CD8-positive, alpha-beta memory T cell (primary cell): ENCODE data around the gene POC1A. TPM values are rescaled to one million over a fixed set of nuclear protein-coding genes. Genes with fewer than 3 reads are reported as not detected.

Experiments used
- CTCF ChIA-PET: fragments of 350-600 bp; sonication (Branson Sonifier 250); formaldehyde crosslinking; loops from one replicate; lab custom pipeline; 2021; ENCODE audit warnings: antibody characterized with exemption; lab: Charles Lee
- POLR2A ChIA-PET: fragments of 350-600 bp; sonication (Branson Sonifier 250); formaldehyde crosslinking; loops from one replicate; lab custom pipeline; 2021; ENCODE audit warnings: antibody characterized with exemption; lab: Charles Lee
- DNase-seq, 5 donors: peaks; one replicate each; pipeline versions ENCODE4 v3.0.0 to v3.0.0-alpha.2; 2020 to 2022; ENCODE audit warnings: mixed read lengths in 1 of 5
- H3K27ac ChIP-seq: one replicate; pipeline ENCODE4 v1.7.0; 2013; ENCODE audit warnings: low read depth, mild to moderate bottlenecking, low read length, moderate library complexity
- H3K27me3 ChIP-seq: 2 replicates; pipeline ENCODE4 v1.7.0; 2013; ENCODE audit warnings: low read length, mild to moderate bottlenecking; ENCODE audit not compliant: insufficient read depth, poor library complexity, severe bottlenecking
- H3K36me3 ChIP-seq: 2 replicates; pipeline ENCODE4 v1.7.0; 2013; ENCODE audit warnings: mild to moderate bottlenecking, low read length, moderate library complexity; ENCODE audit not compliant: insufficient read depth
- H3K4me1 ChIP-seq: 2 replicates; pipeline ENCODE4 v1.7.0; 2013; ENCODE audit warnings: mild to moderate bottlenecking, low read length, moderate library complexity; ENCODE audit not compliant: insufficient read depth
- H3K4me3 ChIP-seq: 2 replicates; pipeline ENCODE4 v1.7.0; 2013; ENCODE audit warnings: mild to moderate bottlenecking, low read length
- H3K9me3 ChIP-seq: 2 replicates; pipeline ENCODE4 v1.7.0; 2013; ENCODE audit warnings: mild to moderate bottlenecking, low read length
- H3K27ac Mint-ChIP-seq, 8 donors: one replicate each; pipeline ENCODE4 v1.8.0; 2020 to 2021; ENCODE audit warnings: mixed read lengths in 8 of 8, mild to moderate bottlenecking in 6 of 8, inconsistent platforms in 3 of 8, moderate library complexity in 3 of 8
- H3K27me3 Mint-ChIP-seq, 2 donors: one replicate each; pipeline ENCODE4 v1.8.0; 2020 to 2021; ENCODE audit warnings: mixed read lengths in 2 of 2, mild to moderate bottlenecking in 1 of 2, moderate library complexity in 1 of 2
- H3K36me3 Mint-ChIP-seq, 3 donors: one replicate each; pipeline ENCODE4 v1.8.0; 2020 to 2021; ENCODE audit warnings: mixed read lengths in 3 of 3, inconsistent platforms in 1 of 3, mild to moderate bottlenecking in 1 of 3
- H3K4me1 Mint-ChIP-seq, 3 donors: one replicate each; pipeline ENCODE4 v1.8.0; 2020 to 2021; ENCODE audit warnings: mixed read lengths in 3 of 3, inconsistent platforms in 1 of 3, mild to moderate bottlenecking in 1 of 3
- H3K4me3 Mint-ChIP-seq, 7 donors: one replicate each; pipeline ENCODE4 v1.8.0; 2020 to 2021; ENCODE audit warnings: mixed read lengths in 7 of 7, mild to moderate bottlenecking in 6 of 7, moderate library complexity in 4 of 7, inconsistent platforms in 2 of 7
- H3K9me3 Mint-ChIP-seq, 5 donors: one replicate each; pipeline ENCODE4 v1.8.0; 2020 to 2022; ENCODE audit warnings: mixed read lengths in 5 of 5, mild to moderate bottlenecking in 3 of 5, moderate library complexity in 2 of 5, inconsistent platforms in 1 of 5
- polyA plus RNA-seq: library from polyadenylated mRNA; unstranded; fragments of 300-500 nt; fragmentation: Illumina TruSeq; gene quantifications from one replicate; pipeline ENCODE4 v1.2.3, GENCODE V29; 2021
- total RNA-seq, 2 experiments: library from RNA; stranded (reverse); gene quantifications; one replicate each; pipeline ENCODE4 v1.2.3, GENCODE V29; 2021

POC1A gene
- total and polyA plus RNA-seq, 3 experiments from 2014 or later, result 1.5 to 22.7 (median 22.6) TPM

GRCh38 chr3:52190294-52191074 is 36.3 kb upstream of the POC1A start:
- no peaks in the 10 kb centered on the region for H3K36me3 ChIP-seq
- H3K4me1 ChIP-seq, result no peaks in the 10 kb centered on the region
- H3K4me1 Mint-ChIP-seq, result no peaks in the 10 kb centered on the region
- H3K9me3 Mint-ChIP-seq, result no peaks in the 10 kb centered on the region
- CTCF ChIA-PET, result interaction anchor here (0.9 kb wide), 1 partner anchor 246 kb away, joined by 3 read pairs; no protein-coding TSS in a partner anchor
- H3K4me3 Mint-ChIP-seq, result no peak overlapping the region
- H3K27me3 Mint-ChIP-seq, result no peaks in the 10 kb centered on the region
- no peaks in the 10 kb centered on the region for H3K9me3 ChIP-seq
- H3K4me3 ChIP-seq, result no peak overlapping the region
- no peak overlapping the region for H3K27ac ChIP-seq
- no peaks in the 10 kb centered on the region for H3K27me3 ChIP-seq
- H3K27ac Mint-ChIP-seq, result no peak overlapping the region
- no peaks in the 10 kb centered on the region for H3K36me3 Mint-ChIP-seq
- POLR2A ChIA-PET, result no interaction called here
- no peak for DNase-seq

- no peak overlapping the region for H3K27ac ChIP-seq
These were observed 34.3 kb upstream of the POC1A start for GRCh38 chr3:52188556-52188955.

GRCh38 chr3:52186729-52187128 is 32.5 kb upstream of the POC1A start:
- H3K4me1 ChIP-seq, result no peaks in the 10 kb centered on the region
- peaks cover 7 to 10% (median 8%) of the 10 kb centered on the region in 3 donors for H3K4me1 Mint-ChIP-seq
- no peak for DNase-seq
- H3K27me3 ChIP-seq, result no peaks in the 10 kb centered on the region
- no peak overlapping the region for H3K4me3 Mint-ChIP-seq
- no peak overlapping the region for H3K27ac Mint-ChIP-seq
- CTCF ChIA-PET, result interaction anchor here (1.6 kb wide), 1 partner anchor 11 kb away, joined by 3 read pairs; no protein-coding TSS in a partner anchor
- H3K36me3 Mint-ChIP-seq, result no peaks in the 10 kb centered on the region
- H3K27me3 Mint-ChIP-seq, result no peaks in the 10 kb centered on the region
- POLR2A ChIA-PET, result no interaction called here
- H3K9me3 Mint-ChIP-seq, result no peaks in the 10 kb centered on the region
- no peaks in the 10 kb centered on the region for H3K36me3 ChIP-seq
- no peaks in the 10 kb centered on the region for H3K9me3 ChIP-seq
- H3K4me3 ChIP-seq, result no peak overlapping the region
- no peak overlapping the region for H3K27ac ChIP-seq

More at GRCh38 chr3:52188556-52188955, 34.3 kb upstream of the POC1A start:
- H3K9me3 ChIP-seq, result no peaks in the 10 kb centered on the region
- no peak for DNase-seq
- ChIA-PET POLR2A (no interaction called here), CTCF (interaction anchor here (1.9 kb wide), 1 partner anchor 151 kb away, joined by 4 read pairs; no protein-coding TSS in a partner anchor)
- no peaks in the 10 kb centered on the region for H3K9me3 Mint-ChIP-seq
- H3K36me3 Mint-ChIP-seq, result no peaks in the 10 kb centered on the region
- H3K4me1 ChIP-seq, result no peaks in the 10 kb centered on the region
- no peaks in the 10 kb centered on the region for H3K36me3 ChIP-seq
- H3K27me3 ChIP-seq, result no peaks in the 10 kb centered on the region
- no peaks in the 10 kb centered on the region for H3K4me1 Mint-ChIP-seq
- no peak overlapping the region for H3K4me3 Mint-ChIP-seq
- H3K27me3 Mint-ChIP-seq, result no peaks in the 10 kb centered on the region
- H3K4me3 ChIP-seq, result no peak overlapping the region
- H3K27ac Mint-ChIP-seq, result peak overlapping the region in 1 of 8 donors; percentile 67

GRCh38 chr3:52185837-52186236 is 31.6 kb upstream of the POC1A start:
- H3K36me3 Mint-ChIP-seq, result no peaks in the 10 kb centered on the region
- H3K27me3 Mint-ChIP-seq, result no peaks in the 10 kb centered on the region
- no peaks in the 10 kb centered on the region for H3K9me3 Mint-ChIP-seq
- no peak overlapping the region for H3K4me3 ChIP-seq
- ChIA-PET CTCF (interaction anchor here (1.6 kb wide), 1 partner anchor 10 kb away, joined by 3 read pairs; no protein-coding TSS in a partner anchor), POLR2A (no interaction called here)
- no peaks in the 10 kb centered on the region for H3K27me3 ChIP-seq
- H3K36me3 ChIP-seq, result no peaks in the 10 kb centered on the region
- H3K27ac Mint-ChIP-seq, result peak overlapping the region in 2 of 8 donors; percentile 11 to 49
- no peak overlapping the region for H3K4me3 Mint-ChIP-seq
- no peak overlapping the region for H3K27ac ChIP-seq
- peaks cover 7 to 16% (median 8%) of the 10 kb centered on the region in 3 donors for H3K4me1 Mint-ChIP-seq
- H3K4me1 ChIP-seq, result no peaks in the 10 kb centered on the region
- DNase-seq, result no peak
- no peaks in the 10 kb centered on the region for H3K9me3 ChIP-seq

GRCh38 chr3:52185311-52185710 is 31.1 kb upstream of the POC1A start:
- Histone ChIP-seq H3K9me3 (no peaks in the 10 kb centered on the region), H3K36me3 (no peaks in the 10 kb centered on the region), H3K4me3 (no peak overlapping the region), H3K27ac (no peak overlapping the region), H3K4me1 (no peaks in the 10 kb centered on the region), H3K27me3 (no peaks in the 10 kb centered on the region)
- no peak for DNase-seq
- no peaks in the 10 kb centered on the region for H3K36me3 Mint-ChIP-seq
- ChIA-PET CTCF (interaction anchor here (1.6 kb wide), 1 partner anchor 10 kb away, joined by 3 read pairs; no protein-coding TSS in a partner anchor), POLR2A (no interaction called here)
- no peak overlapping the region for H3K4me3 Mint-ChIP-seq
- H3K9me3 Mint-ChIP-seq, result no peaks in the 10 kb centered on the region
- H3K27me3 Mint-ChIP-seq, result no peaks in the 10 kb centered on the region
- H3K4me1 Mint-ChIP-seq, result peaks cover 7 to 16% (median 8%) of the 10 kb centered on the region in 3 donors
- H3K27ac Mint-ChIP-seq, result peak overlapping the region in 1 of 8 donors; percentile 49

GRCh38 chr3:52184690-52185089 is 30.5 kb upstream of the POC1A start:
- Histone ChIP-seq H3K9me3 (no peaks in the 10 kb centered on the region), H3K27me3 (no peaks in the 10 kb centered on the region), H3K27ac (no peak overlapping the region), H3K4me3 (no peak overlapping the region), H3K4me1 (no peaks in the 10 kb centered on the region), H3K36me3 (no peaks in the 10 kb centered on the region)
- ChIA-PET POLR2A (no interaction called here), CTCF (no interaction called here)
- no peaks in the 10 kb centered on the region for H3K9me3 Mint-ChIP-seq
- DNase-seq, result no peak
- H3K27ac Mint-ChIP-seq, result peak overlapping the region in 1 of 8 donors; percentile 32
- no peaks in the 10 kb centered on the region for H3K27me3 Mint-ChIP-seq
- peaks cover 7 to 16% (median 8%) of the 10 kb centered on the region in 3 donors for H3K4me1 Mint-ChIP-seq
- no peak overlapping the region for H3K4me3 Mint-ChIP-seq
- no peaks in the 10 kb centered on the region for H3K36me3 Mint-ChIP-seq

GRCh38 chr3:52183786-52184445 is 29.7 kb upstream of the POC1A start:
- Mint-ChIP-seq H3K27me3 (no peaks in the 10 kb centered on the region), H3K36me3 (no peaks in the 10 kb centered on the region), H3K27ac (peak overlapping the region in 4 of 8 donors; percentile 17 to 46 (median 28)), H3K4me3 (peak overlapping the region in 1 of 7 donors; percentile 24), H3K4me1 (peaks cover 7 to 16% (median 8%) of the 10 kb centered on the region in 3 donors), H3K9me3 (no peaks in the 10 kb centered on the region)
- Histone ChIP-seq H3K27me3 (no peaks in the 10 kb centered on the region), H3K27ac (no peak overlapping the region), H3K4me3 (no peak overlapping the region), H3K36me3 (no peaks in the 10 kb centered on the region), H3K4me1 (no peaks in the 10 kb centered on the region), H3K9me3 (no peaks in the 10 kb centered on the region)
- no peak for DNase-seq
- ChIA-PET POLR2A (no interaction called here), CTCF (interaction anchor here (1.1 kb wide), 1 partner anchor 18 kb away, joined by 3 read pairs; no protein-coding TSS in a partner anchor)

- Histone ChIP-seq H3K36me3 (no peaks in the 10 kb centered on the region), H3K4me3 (no peak overlapping the region), H3K27ac (no peak overlapping the region), H3K27me3 (no peaks in the 10 kb centered on the region), H3K9me3 (no peaks in the 10 kb centered on the region), H3K4me1 (no peaks in the 10 kb centered on the region)
- no peaks in the 10 kb centered on the region for H3K9me3 Mint-ChIP-seq
- H3K36me3 Mint-ChIP-seq, result no peaks in the 10 kb centered on the region
- no peaks in the 10 kb centered on the region for H3K27me3 Mint-ChIP-seq
- ChIA-PET POLR2A (no interaction called here), CTCF (interaction anchor here (1.1 kb wide), 1 partner anchor 39 kb away, joined by 3 read pairs; no protein-coding TSS in a partner anchor)
- peak overlapping the region in 2 of 7 donors; percentile 13 to 84 for H3K4me3 Mint-ChIP-seq
- DNase-seq, result no peak
- peaks cover 7 to 16% (median 8%) of the 10 kb centered on the region in 3 donors for H3K4me1 Mint-ChIP-seq
- H3K27ac Mint-ChIP-seq, result peak overlapping the region in 7 of 8 donors; percentile 12 to 93 (median 84)
These were observed 28.5 kb upstream of the POC1A start for GRCh38 chr3:52182691-52183090.
